ENCODE data around the gene EFEMP2.

GRCh38 chr11:65854852-65855837, 17.5 kb downstream of the EFEMP2 start:
- TF ChIP-seq CTCF (IDR thresholded peaks at IDR 0.05) (no peak), POLR2AphosphoS5 (IDR thresholded peaks at IDR 0.05; ENCODE audit: low read depth, low read length) (no peak)

Measured in Panc1 (cell line).